HG03025 (cell line): ENCODE measurements around the gene NUDT21.
"Not testable (repeated sequence)": the region's sequence is repeated elsewhere in the genome, so short reads cannot be mapped to it uniquely, and the experiment has no call there.

Experiments used
- ATAC-seq: cut with Tn5 transposase; IDR thresholded peaks from one replicate; pipeline ENCODE4 v1.9.1; 2021; ENCODE audit warnings: mild to moderate bottlenecking, moderate library complexity; ENCODE audit not compliant: unreplicated experiment, low FRiP score

NUDT21 gene

GRCh38 chr16:56382901-56383355 is 68.2 kb downstream of the NUDT21 start:
- no peak for ATAC-seq

- ATAC-seq = no peak
These were observed 68.7 kb downstream of the NUDT21 start for GRCh38 chr16:56382459-56382858.

- not testable (repeated sequence) for ATAC-seq
These were observed 70.2 kb downstream of the NUDT21 start for GRCh38 chr16:56380778-56381485.
